ENCODE data around the gene IL17RE. TPM values are rescaled to one million over a fixed set of nuclear protein-coding genes. Genes with fewer than 3 reads are reported as not detected.
"Not testable (repeated sequence)": the region's sequence is repeated elsewhere in the genome, so short reads cannot be mapped to it uniquely, and the experiment has no call there.

The IL17RE gene
- total RNA-seq, 1 donor from 2014 or later, result 1.1 TPM

DNA sequence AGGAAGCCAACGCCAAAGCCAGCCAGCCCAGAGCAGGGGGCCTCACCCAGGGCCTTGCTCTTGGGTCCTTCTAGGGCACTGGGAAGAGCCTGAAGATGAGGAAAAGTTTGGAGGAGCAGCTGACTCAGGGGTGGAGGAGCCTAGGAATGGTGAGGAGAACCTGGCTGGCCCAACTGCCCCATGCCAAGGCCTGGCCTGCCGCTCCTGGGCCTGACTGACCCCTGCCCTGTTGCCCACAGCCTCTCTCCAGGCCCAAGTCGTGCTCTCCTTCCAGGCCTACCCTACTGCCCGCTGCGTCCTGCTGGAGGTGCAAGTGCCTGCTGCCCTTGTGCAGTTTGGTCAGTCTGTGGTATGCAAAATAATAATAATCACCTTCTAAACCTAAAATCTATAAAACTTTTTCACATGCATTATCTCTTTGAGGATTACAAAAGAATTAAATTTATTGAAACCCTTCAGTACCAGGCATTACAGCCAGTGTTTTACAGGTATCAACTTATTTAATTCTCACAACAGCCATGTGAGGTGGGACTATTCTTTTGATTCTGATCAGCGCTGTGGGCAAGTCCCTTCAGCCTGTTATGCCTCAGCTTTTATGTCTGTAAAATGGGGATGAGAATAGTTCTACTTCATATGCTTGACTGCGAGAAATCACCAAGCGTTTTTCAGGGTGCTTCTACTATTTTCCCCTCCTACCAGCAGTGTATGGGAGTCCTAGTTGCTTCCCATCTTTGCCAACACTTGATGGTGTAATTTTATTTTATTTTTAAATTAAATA lies 15.8 kb downstream of the IL17RE start:
- no peak for DNase-seq (ENCODE audit: low spot score)
- intact Hi-C loops (cut with DNase I), result loop anchor here (10.0 kb wide), 1 partner anchor 74 kb away; the partner anchor contains the start of gene RPUSD3

DNA sequence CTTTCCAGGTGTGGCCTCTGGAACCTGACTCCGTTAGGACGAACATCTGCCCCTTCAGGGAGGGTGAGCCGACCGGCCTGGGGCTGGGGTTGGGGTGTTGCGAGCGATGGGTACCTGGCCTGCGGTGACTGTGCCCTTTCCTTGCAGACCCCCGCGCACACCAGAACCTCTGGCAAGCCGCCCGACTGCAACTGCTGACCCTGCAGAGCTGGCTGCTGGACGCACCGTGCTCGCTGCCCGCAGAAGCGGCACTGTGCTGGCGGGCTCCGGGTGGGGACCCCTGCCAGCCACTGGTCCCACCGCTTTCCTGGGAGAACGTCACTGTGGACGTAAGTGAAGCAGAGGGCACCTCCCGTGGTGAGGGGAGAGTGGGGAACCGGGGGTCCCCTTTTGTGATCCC lies 25.5 kb downstream of the IL17RE start:
- intact Hi-C loops (cut with DNase I), result no loop called here
- no peak for DNase-seq (ENCODE audit: low spot score)

DNA sequence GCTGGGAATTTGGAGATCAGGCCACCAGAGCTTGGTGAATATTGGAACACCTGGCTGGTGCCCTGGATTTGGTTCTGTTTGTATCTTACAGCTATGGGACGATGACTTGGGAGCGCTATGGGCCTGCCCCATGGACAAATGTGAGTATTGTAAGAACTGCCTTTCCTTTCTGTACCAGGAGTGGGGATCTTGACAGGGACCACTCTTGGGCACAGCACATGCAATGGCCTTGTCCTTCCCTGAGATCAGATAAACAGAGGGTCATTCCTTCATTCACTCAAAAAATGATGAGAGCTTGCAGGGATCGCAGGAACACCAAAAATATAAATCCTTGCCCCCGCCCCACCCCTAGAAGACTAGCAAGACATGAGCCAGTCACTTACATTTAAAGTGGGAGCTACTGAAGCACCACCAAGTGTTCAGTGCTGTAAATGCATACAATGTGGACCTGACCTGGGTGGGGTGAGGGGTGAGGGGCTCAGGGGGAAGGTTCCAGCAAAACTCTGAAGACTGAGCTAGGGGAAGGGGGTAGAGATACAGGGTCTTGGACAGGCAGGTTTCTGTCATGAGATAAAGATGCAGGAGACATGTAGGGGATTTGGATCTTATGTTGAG lies 28.3 kb downstream of the IL17RE start:
- intact Hi-C loops (cut with DNase I), result loop anchor here (10.0 kb wide), 1 partner anchor 294 kb away; no protein-coding TSS in a partner anchor
- no peak for DNase-seq (ENCODE audit: low spot score)

DNA sequence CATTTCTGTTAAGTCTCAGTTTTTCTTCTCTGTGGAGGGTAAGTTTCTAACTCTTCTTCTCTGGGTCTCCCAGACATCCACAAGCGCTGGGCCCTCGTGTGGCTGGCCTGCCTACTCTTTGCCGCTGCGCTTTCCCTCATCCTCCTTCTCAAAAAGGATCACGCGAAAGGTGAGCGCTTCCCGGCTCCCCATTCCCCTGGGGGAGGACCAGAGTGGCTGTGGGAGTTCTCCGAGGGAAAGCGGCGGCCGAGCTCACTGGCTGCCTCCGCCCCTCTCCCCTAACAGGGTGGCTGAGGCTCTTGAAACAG lies 29.8 kb downstream of the IL17RE start:
- DNase-seq (ENCODE audit: low spot score), result no peak
- intact Hi-C loops (cut with DNase I), result loop anchor here (2.0 to 10.0 kb wide), 2 partner anchors 16 to 292 kb away; partner anchors contain the start of gene IL17RC

DNA sequence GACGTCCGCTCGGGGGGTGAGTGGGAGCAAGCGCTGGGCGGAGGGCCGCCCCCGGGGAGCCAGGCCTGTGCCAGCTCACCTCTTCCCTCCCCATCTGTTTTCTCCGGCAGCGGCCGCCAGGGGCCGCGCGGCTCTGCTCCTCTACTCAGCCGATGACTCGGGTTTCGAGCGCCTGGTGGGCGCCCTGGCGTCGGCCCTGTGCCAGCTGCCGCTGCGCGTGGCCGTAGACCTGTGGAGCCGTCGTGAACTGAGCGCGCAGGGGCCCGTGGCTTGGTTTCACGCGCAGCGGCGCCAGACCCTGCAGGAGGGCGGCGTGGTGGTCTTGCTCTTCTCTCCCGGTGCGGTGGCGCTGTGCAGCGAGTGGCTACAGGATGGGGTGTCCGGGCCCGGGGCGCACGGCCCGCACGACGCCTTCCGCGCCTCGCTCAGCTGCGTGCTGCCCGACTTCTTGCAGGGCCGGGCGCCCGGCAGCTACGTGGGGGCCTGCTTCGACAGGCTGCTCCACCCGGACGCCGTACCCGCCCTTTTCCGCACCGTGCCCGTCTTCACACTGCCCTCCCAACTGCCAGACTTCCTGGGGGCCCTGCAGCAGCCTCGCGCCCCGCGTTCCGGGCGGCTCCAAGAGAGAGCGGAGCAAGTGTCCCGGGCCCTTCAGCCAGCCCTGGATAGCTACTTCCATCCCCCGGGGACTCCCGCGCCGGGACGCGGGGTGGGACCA lies 30.4 kb downstream of the IL17RE start:
- intact Hi-C loops (cut with DNase I), result loop anchor here (2.0 to 10.0 kb wide), 2 partner anchors 16 to 292 kb away; partner anchors contain the start of gene IL17RC
- DNase-seq (ENCODE audit: low spot score), result peak; percentile 85

DNA sequence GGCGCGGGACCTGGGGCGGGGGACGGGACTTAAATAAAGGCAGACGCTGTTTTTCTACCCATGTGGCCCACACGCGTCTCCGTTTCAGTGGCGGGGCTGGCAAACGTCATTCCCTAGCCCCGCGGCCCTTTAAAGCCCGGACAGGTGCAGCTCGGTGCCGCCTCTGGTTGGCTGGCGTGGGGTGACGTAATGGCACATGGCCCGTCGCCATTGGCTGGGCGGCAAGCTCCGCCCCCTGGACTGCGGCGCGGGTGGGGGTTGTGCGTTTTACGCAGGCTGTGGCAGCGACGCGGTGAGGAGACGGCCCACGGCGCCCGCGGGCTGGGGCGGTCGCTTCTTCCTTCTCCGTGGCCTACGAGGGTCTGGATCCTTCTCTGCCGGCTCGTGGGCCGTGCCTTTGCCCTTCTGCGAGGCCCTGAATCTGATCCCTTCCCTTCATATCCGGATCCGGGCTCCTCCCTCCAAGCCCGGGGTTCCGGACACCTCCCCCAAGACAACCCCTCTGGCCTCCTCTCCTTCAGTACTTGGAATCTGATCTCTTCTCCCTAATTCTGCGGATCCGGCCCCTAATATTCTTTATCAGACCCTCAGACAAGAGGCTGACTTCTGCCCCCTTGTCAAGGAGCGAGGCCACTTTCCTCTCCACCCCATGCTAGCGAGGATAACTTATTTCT lies 31.1 kb downstream of the IL17RE start, which contains the start of gene CRELD1:
Gene CRELD1 (plus strand): TSS at position 274 of the 674 bp plus-strand sequence. CDS start 605 bp downstream, outside the sequence.
- peak; percentile 98 for DNase-seq (ENCODE audit: low spot score)
- intact Hi-C loops (cut with DNase I), result loop anchor here (2.0 to 10.0 kb wide), 2 partner anchors 17 to 291 kb away; partner anchors contain the start of gene IL17RC

DNA sequence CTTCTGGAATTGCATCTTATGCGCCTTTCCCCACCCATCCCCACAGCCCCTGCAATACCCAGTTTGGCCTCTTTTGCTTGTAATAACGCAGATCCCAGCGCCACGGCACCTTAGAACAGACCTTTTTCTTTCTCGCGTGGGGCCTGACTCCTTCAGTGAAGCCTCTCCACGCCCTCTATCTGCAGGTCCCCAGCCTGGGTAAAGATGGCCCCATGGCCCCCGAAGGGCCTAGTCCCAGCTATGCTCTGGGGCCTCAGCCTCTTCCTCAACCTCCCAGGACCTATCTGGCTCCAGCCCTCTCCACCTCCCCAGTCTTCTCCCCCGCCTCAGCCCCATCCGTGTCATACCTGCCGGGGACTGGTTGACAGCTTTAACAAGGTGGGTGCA lies 31.6 kb downstream of the IL17RE start:
- intact Hi-C loops (cut with DNase I), result loop anchor here (10.0 kb wide), 1 partner anchor 291 kb away; no protein-coding TSS in a partner anchor
- DNase-seq (ENCODE audit: low spot score), result no peak

DNA sequence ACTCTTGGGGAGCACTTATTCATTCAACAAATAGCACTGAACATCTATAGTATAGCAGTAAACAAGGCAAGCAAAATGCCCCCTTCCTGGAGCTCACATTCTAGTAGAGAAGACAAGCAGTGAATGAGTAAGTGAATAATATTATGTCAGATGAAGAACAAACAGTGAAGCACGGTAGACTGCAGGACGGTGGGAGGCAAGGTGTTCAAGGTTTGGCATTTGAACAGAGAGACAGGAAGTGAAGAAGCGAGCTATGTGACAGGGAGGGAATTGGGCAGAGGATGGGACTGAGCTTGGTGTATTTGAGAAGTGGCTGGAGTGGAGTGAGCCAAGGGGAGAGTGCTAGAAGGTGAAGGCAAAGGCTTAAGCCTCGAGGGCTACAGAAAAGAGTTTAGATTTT lies 32.3 kb downstream of the IL17RE start:
- intact Hi-C loops (cut with DNase I), result loop anchor here (10.0 kb wide), 1 partner anchor 290 kb away; no protein-coding TSS in a partner anchor
- DNase-seq (ENCODE audit: low spot score), result no peak

DNA sequence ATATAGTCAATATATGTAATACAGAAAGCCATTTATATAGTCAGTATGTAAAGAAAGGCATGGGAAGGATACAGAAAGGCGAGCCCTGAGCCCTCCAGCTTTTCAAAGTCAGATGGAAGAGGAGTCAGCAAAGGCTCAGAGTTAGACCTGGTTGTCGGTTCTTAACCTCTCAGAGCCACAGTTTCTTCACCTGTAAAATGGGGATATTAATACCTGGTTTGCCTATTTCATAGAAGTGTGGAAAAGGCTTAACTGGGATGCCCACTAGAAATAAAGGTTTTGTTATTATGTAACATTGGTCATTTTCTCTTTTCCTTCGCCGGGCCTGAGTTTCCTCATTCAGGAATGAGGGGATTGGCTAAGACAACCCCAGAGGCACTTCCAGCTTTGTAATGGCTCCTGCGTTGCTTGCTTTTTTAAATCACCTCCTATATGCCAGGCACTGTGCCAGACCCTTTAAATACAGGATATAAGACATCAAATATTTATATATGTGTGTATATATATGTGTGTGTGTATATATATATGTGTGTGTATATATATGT lies 33.4 kb downstream of the IL17RE start:
- intact Hi-C loops (cut with DNase I), result loop anchor here (10.0 kb wide), 1 partner anchor 289 kb away; no protein-coding TSS in a partner anchor
- DNase-seq (ENCODE audit: low spot score), result no peak

DNA sequence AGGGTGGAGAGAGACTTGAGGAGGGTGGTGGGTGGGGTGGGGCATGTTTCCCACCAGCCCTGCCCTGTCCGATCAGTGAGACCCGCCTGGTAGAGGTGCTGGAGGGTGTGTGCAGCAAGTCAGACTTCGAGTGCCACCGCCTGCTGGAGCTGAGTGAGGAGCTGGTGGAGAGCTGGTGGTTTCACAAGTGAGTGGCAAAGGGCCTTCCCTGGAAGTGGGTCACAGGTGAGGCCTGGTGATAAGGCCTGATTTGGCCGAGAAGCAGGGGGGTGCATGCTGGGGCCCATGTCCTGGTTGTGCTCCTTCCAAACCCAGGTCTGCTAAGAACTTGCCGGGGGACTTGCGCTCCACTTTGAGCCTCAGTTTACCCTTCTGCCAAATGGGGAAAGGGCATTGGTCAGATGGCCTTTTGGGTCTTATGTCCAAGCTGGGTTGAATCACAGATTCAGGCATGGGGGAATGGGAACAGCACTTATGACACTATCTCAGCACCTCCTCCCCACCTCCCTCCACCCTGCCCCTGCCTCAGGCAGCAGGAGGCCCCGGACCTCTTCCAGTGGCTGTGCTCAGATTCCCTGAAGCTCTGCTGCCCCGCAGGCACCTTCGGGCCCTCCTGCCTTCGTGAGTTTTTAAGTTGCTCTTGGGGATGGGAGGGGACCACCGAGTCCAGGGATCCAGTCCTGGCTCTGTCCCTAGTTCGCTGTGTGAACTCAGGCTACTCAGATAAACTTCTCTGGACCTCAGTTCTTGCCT lies 35.0 kb downstream of the IL17RE start:
- intact Hi-C loops (cut with DNase I), result loop anchor here (10.0 kb wide), 1 partner anchor 287 kb away; no protein-coding TSS in a partner anchor
- no peak for DNase-seq (ENCODE audit: low spot score)

DNA sequence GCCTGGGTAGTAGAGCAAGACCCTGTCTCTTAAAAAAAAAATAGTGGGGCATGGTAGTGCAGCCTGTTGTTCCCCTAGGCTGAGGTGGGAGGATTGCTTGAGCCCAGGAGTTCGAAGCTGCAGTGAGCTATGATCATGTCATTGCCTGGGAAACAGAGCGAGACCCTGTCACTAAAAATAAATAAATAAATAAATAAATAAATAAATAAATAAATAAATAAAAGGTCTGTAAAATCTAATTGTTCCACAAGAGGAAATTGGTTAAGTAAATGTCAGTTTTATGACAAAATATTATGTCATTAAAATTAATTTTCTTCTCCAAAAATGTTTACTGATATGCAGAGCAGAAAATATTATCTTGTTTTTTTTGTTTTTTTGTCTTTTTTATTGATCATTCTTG lies 36.3 kb downstream of the IL17RE start:
- DNase-seq (ENCODE audit: low spot score), result no peak
- intact Hi-C loops (cut with DNase I), result loop anchor here (10.0 kb wide), 1 partner anchor 286 kb away; no protein-coding TSS in a partner anchor

DNA sequence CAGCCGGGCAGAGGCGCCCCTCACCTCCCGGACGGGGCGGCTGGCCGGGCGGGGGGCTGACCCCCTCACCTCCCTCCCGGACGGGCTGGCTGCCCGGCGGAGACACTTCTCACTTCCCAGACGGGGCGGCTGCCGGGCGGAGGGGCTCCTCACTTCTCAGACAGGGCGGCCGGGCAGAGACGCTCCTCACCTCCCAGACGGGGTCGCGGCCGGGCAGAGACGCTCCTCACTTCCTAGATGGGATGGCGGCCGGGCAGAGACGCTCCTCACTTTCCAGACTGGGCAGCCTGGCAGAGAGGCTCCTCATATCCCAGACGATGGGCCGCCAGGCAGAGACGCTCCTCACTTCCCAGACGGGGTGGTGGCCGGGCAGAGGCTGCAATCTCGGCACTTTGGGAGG lies 37.3 kb downstream of the IL17RE start:
- not testable (repeated sequence) for DNase-seq (ENCODE audit: low spot score)
- intact Hi-C loops (cut with DNase I), result loop anchor here (10.0 kb wide), 1 partner anchor 285 kb away; no protein-coding TSS in a partner anchor

DNA sequence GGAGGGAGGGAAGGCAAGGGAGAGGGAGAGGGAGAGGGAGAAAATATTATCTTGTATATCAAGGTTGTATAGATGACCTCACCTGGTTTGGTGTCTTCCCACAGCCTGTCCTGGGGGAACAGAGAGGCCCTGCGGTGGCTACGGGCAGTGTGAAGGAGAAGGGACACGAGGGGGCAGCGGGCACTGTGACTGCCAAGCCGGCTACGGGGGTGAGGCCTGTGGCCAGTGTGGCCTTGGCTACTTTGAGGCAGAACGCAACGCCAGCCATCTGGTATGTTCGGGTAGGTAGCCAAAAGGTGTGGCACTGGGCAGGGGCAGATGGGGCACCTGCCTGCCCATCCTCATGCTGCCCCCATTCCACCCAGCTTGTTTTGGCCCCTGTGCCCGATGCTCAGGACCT lies 38.1 kb downstream of the IL17RE start:
- DNase-seq (ENCODE audit: low spot score), result no peak
- intact Hi-C loops (cut with DNase I), result no loop called here

DNA sequence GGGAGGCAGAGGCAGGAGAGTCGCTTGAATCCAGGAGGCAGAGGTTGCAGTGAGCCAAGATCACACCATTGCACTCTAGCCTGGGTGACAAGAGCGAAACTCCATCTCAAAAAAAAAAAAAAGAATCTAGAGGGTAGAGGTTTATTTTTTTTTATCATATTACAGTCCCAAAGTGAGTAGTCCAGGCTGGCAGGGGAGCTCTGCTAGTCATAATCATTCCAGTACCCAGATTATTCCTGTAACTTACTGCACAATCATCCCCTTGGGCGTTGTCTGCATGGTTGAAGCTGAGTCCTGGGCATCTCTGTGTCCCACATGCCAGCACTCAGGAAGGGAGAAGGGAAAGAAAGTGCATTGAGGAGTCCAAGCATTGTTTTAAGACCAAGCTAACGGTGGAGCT lies 39.5 kb downstream of the IL17RE start:
- intact Hi-C loops (cut with DNase I), result no loop called here
- DNase-seq (ENCODE audit: low spot score), result no peak

DNA sequence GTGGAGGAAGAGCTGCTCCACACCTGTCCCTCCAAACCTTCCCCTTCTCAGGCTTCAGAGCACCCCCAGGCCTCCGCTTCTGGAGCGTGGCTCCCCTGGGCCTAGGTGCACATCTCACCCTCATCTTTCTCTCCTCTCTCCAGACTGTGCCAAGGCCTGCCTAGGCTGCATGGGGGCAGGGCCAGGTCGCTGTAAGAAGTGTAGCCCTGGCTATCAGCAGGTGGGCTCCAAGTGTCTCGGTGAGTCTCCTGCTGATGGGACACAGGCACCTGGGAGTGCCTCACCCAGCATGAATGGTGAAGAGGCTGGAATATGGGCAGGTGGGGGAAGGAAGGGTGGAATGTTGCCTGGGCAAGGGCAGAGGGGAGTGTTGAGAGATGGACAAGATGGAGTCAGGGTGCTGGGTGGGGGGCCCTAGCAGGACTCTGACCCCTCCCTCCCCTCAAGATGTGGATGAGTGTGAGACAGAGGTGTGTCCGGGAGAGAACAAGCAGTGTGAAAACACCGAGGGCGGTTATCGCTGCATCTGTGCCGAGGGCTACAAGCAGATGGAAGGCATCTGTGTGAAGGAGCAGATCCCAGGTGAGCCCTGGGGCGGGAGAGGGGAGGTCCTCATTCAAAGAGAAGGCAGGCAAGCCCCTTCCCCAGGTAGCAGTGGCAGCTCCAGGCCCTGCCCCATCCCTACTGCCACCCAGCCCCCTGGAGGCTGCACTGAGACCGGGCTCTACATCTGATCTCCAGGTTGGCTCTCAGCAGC lies 40.5 kb downstream of the IL17RE start:
- no peak for DNase-seq (ENCODE audit: low spot score)
- intact Hi-C loops (cut with DNase I), result no loop called here

DNA sequence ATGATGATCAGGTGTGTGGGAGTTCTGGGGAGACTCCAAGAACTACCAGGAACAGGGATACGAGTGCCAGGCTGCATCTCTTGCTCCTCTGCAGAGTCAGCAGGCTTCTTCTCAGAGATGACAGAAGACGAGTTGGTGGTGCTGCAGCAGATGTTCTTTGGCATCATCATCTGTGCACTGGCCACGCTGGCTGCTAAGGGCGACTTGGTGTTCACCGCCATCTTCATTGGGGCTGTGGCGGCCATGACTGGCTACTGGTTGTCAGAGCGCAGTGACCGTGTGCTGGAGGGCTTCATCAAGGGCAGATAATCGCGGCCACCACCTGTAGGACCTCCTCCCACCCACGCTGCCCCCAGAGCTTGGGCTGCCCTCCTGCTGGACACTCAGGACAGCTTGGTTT lies 41.6 kb downstream of the IL17RE start:
- no peak for DNase-seq (ENCODE audit: low spot score)
- intact Hi-C loops (cut with DNase I), result no loop called here

DNA sequence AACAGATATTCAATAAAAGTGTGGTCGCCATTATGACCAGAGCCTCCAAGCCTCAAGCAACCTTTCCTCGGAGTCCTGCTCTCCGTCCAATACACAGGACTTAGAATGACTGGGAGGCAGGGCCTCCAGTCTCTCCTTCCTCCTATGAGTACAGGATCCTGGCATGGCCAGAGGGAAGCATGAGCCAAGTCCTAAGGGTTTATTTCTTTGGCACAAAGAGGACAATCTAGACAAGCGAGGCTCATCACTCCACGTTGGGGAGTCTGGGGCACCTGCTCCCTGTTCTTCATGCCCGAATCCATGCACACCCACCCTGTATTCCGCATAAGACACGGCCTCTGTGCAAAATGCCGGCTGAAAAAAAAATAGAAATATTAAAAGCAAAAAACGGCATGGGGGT lies 42.7 kb downstream of the IL17RE start:
- DNase-seq (ENCODE audit: low spot score), result peak; percentile 54
- intact Hi-C loops (cut with DNase I), result no loop called here
